Inflammatory macrophage treated with lipopolysaccharide for 1 hour (primary cell): Measurements from ENCODE around the gene IRX3.

Source experiments
- DNase-seq, 2 donors: peaks; one replicate each; pipeline ENCODE4 v3.0.0-alpha.2; 2020 to 2022

The IRX3 gene

DNA sequence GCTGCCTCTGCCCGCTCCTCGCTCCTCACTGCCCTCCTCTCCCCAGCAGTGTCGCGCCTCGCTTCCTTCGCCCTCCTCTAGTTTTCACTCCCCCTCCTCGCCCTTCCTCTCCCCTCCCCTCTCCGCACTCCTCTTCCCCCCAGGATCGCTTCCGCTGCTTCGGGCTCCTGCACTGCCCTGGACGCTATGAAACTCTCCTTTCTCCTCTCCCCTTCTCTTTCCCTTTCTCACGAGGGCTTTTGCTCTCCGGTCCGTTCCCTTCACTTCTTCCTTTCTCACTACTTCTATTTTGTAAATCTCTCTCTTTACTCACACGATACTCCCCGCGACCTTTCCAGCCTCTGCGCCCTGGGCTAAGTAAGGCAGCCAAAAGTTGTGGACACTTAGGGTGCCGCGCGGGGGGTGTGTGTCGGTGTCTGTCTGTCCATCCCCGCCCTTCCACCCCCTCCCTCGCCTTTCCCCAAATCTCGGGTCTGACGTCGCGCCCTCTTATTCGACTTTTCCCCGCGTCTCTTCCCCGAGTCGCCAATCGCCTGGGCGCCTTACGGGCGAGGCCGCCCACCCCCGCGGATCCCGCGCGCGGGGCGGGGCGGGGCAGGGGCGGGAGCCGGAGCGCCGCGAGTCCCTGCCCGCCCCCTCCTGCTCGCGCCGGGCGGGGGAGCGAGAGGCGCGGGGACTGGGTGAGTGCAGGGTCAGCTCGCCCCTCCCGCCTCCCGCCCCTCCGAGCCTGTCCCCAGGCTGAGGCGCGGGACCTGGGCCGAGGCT lies at the start of gene IRX3:
Gene IRX3, minus strand, starts transcription at position 422 of the 765 bp plus-strand sequence. CDS start 737 bp downstream, outside the sequence.
- DNase-seq, result no peak

DNA sequence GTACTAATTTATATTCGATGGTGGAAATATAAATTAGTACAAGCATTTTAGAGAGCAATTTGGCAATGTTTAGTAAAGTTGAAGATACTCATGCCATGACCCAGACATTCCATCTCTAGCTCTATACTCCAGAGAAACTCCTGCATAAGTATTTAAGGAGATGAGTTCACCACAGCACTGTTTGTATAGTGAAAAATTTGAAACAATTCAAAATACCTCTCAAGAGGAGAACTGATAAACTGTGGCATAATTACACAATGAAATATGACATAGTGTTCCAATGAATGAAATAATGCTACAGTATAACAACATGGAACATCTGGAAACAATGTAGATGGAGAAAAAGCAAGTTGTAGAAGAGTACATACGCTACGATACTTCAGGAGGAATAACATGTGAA lies 48.6 kb upstream of the IRX3 start:
- no peak for DNase-seq

DNA sequence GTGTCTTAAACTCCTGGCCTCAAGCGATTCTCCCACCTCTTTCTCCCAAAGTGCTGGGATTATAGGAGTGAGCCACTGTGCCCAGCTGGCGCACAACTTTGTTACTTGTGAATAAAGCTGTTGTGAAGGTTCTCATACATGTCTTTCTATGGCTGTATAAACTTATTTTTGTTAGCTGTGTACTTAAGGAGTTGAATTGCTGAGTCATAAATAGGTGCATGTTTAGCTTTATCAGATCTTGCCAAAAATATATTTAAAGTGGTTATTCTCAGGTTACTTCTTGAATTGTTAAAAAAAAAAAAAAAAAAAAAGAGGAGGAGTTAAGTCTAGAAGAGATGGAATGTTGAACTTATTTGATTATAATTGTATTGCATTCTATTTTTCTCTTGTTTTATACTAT lies 47.6 kb upstream of the IRX3 start:
- DNase-seq, result no peak

DNA sequence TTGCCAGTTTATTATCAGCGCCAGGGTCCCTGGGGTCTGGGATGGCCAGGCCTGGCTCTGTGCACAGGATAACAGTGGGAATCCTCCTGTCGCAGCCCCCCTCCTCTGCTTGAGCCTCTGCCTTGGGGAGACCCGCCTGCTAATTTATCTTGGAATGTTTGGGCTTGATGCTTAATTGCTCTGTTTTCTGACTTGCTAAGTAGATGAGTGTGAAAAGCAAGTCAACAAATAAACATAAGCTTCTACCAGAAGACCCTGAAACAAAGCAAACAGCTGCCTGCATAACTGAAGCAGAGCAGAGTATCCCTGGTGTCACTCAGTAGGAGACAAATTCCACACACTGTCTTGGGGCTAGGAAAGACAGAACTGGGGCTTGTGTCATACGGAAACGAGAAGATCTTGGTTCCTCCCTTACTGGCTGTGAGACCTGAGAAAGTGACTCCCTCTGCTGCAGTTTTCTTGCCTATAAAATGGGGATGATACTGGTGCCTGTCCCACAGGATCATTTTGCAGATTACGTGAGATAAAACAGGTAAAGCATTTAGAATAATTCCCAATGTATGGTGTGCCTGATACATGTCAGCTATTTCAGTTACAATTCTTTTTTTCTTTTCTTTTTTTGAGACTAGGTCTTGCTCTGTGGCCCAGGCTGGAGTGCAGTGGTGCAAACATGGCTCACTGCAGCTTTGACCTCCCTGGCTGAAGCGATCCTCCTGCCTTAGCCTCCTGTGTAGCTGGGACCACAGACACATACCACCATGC lies 44.8 kb upstream of the IRX3 start:
- no peak for DNase-seq

DNA sequence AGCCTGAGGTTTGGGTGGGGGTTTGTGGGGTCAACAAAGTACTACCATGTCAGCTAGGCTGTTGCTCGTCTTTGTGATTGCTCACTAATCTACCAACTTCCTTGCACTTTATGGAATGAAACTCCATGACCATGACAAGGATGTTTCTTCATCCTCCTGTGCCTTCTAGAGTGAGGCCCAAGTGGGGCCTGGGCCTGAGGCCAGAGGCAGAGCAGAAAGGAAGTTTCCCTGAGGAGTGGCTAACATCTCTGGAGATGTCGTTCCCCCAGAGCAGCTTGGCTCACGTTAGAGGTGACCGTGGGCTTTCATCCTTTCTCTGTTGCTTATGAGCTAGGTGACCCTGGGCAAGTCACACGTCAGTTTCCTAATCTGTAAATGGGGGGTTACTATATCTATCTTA lies 41.0 kb upstream of the IRX3 start:
- DNase-seq, result no peak

DNA sequence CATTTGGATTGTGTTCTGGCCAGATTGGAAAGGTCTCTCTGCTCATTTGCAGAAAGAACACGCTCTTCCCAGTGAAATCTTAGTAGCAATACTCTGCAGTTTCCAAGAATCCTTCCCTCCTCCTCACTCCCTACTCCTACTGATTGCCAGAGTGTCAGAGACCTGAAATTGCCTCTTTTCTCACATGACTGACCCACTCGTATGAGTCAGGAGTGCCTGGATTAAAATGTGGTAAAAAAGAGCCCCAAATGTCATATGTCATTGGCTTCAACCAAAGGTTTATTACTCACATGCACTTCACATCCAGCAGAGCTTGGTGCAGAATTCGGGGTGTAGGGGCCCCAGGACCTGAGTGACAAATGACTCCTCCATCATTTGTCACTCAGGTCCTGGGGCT lies 39.7 kb upstream of the IRX3 start:
- peak in 1 of 2 donors; percentile 26 for DNase-seq

DNA sequence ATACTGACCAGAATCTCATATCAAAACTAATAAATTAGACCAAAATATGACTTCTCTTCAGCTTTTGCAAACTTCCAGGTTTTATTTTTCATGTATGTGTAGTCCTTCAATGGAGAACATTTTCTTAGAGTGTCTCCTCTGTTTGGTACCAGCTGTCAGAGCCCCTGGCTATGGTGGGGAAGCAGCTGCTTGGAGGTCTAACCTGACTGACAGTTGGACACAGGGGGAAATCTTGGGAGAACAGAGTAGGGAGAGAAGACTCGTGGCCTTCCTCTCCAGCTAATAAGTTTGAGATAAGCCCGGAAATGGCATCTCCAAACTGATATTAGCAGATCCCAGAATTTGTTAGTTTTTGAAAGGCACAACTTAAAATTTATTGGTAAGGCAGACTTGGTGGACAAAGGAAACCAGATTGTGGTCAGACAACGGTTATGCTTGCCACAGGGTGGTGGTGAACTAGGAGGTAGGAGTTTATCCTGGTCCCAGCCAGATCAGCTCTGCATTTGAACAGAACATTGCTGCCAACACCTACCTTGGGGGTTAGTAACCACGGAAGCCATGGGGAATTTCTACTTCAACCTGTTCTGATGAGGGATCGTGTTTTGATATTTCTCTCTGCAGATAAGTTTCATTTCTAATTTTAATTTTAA lies 39.2 kb upstream of the IRX3 start:
- no peak for DNase-seq

DNA sequence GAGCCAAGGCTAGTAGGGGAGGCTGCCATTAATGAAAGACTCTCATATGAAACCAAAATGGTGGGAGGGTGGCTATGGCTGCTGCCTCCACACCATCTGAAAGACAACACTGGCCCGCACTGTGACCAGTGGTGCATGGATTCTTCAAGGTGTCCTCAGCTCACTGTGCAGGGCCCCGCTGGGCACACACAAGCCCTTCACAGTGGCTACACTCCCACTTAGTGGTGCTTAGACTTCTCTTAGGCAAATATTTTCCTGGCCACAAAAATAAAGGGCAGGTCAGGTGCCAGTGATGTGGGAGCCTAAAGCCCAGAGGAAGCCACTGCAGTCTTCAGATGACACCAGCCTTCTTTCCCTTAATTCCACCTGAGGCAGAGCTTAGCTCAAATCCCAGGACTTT lies 38.1 kb upstream of the IRX3 start:
- no peak for DNase-seq

DNA sequence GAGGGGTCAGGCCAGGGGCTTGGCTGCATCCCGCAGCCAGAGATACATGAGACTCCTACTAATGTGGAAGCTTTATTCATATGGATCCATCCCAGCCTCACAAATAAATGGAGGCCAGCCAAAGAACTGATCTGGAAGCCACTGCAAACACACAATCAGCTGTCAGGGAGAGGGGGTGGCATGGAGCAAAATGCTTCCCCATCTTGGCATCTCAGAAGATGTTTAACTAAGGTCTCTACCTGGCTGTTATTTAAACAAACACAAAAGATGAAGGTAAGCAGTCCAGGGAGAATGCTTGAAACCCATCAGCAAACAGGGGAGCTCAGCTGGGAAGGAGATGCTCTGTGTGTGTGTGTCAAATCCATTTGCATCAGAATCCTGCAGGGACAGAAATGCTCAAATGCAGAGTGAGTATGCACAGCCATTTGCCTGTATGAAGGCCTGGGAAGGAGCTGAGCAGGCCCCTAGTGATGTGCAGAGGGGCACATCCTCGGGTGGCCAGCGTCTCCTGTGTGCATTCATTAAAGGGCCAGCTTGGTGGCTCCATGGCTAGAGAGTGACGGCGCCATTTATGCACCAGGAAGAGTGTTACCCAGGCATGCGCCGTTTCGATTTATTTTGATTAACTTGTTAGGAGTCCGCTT lies 34.2 kb upstream of the IRX3 start:
- no peak for DNase-seq

DNA sequence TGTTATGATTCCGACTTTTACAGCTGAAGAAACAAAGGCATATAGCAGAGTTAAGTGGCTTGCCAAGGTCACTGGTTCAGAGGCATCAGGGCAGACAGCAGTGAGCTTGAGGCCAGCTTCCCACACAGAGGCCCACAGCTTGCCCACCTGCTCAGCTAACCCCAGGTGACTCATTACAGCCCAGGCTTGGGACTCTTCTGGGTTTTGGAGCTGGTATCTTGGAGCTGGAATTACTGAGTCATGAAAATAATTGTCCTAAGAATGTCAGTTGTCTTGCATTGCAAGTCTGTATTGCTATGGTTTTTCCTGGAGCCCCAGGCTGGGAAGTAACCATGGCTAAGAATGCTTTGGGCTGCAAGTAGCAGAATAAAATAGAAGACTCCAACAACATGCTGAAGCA lies 32.4 kb upstream of the IRX3 start:
- no peak for DNase-seq

DNA sequence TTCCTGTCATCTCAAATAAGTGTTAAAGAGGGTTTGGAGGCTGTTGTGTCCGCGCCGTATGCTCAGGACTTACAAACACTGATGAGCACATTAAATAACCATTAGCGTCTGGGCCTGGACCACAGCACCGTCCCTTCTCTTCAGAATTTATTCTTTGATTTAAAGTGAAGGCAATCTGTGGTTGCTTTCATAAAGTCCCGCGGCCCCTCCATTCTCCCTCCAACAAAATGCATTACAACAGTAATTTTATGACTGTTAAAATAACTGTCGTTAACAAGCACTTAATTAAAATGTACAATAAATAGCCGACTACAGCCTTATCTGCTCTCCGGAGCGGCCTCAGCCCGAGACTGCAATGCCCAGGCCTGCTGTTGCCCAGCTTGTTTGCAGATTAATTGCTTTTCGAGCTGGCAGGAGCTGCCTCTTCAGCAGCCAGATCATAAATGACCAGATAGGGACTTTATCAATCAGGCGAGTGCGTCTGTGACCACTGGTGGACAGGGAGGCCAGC lies 30.6 kb upstream of the IRX3 start:
- no peak for DNase-seq

DNA sequence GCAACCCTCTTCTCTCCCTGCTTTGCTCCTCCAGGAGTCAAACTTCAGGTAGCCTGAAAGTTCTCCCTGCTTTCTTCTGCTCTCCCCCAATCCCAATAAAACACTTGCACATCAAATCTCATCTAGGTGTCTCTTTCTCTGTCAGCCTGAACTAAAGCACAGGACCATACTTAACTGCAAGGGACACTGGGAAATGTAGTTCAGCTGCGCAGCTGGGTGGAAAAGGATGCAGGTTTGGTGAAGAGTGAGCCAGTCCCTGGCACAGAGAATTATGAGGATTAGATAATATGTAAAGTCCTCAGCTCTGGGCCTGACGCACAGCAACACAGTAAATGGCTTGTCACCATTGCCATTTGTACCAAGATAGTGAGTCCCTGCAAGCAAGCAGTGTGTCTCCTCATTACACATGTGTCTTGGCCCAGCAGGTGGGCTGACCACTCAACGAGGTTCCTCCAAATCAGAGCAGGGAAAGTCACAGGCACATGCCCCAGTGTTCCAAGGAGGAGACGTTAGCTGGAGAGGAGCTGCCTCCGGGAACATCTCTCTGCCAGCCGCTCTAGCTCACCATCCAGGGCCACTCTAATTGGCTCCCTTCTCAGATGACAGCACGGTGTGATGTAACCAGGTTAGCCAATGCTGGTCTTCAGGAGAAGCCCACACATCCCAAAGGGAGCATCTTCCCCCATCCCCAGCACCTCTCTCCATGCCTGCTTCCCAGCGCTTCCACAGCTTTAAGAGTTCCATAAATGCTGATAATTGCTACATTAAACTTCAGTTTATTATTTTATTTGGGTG lies 29.7 kb upstream of the IRX3 start:
- no peak for DNase-seq

DNA sequence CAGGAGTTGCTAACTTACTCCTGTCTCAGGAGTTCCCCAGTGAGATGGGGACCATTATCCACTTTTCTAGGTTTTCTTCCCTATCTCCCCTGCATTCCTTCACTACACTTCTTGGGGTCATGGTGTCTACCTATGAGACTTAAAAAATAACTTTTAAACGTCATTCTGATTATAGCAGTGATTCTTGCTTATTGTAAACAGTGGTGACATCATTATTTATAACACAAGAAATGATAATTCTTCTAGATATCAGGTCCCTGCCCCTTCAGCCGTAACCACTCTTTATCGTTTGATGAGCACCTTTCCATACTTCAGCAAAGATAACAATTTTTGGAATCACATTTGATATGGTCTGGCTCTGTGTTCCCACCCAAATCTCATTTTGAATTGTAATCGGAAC lies 27.2 kb upstream of the IRX3 start:
- no peak for DNase-seq

DNA sequence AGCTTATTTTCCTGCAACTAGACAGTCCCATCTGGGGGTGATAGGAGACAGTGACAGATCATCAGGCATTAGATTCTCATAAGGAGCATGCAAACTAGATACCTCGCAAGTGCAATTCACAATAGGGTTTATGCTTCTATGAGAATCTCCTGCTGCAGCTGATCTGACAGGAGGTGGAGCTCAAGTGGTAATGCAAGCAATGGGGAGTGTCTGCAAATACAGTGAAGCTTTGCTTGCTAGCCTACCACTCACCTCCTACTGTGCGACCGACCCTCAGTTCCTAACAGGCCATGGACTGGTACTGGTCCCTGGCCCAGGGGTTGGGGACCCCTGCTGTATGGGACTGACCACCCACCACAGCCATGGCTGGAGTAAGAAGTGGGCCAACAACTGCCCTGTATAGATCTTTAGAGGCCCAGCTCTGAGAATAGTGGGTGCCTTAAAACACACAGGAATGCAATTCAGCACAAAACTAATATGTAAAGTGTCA lies 26.0 kb upstream of the IRX3 start:
- DNase-seq, result no peak

DNA sequence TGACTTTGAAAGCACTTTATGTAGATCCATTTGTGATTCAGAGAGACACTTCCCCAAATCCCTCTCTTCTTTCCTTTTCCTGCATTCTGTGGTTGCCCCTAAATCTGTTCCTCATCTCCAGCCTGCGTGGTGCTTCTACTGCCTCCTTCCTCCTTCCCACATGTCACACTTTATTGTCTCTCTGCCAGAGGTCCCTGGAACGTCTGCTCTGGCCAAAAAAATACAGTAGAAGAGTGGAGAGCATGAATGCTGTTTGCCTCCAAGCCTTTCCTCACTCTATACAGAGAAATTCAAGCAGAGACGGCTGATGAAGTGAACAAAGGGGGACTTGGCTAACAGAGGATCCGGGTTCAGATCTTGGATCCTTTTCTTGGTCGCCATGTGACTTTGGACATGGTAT lies 22.8 kb upstream of the IRX3 start:
- no peak for DNase-seq

DNA sequence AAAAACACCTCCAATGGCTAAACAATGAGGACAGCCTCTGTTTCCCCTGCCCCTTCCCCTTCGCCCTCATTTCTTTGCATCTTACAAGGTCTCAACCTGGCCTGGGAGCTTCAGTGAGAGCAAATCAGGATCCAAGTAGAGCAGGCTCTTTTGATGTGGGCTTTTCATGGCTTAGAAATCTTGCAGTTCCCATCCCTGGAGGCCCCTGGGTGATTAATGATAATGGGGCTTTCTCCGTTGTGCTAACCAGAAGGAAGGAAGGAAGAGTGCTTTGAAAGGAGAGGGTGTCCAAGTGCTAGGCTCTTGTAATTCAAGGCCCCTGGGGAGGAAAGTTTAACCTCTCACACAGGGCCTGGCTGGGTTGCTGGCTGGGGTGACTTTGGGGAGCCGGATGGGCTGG lies 18.5 kb upstream of the IRX3 start:
- no peak for DNase-seq

DNA sequence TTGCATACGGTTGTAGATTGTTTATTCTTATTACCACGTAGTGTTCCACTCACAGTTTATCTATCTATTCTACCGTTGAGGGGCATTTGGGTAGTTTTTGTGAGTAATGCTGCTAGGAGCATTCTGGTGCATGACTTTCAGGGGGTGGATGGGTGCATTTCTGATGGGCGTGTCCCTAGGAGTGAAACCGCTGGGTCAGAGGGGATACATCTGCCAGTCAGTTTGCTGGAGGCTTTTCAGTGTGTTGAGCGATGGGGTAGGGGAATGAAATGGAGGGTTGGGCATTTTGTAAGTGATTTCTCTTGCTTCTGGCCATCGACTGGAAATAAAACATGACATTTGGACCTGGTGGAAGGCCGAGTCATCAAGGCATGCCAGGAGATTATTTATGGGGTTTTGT lies 17.0 kb upstream of the IRX3 start:
- DNase-seq, result no peak

DNA sequence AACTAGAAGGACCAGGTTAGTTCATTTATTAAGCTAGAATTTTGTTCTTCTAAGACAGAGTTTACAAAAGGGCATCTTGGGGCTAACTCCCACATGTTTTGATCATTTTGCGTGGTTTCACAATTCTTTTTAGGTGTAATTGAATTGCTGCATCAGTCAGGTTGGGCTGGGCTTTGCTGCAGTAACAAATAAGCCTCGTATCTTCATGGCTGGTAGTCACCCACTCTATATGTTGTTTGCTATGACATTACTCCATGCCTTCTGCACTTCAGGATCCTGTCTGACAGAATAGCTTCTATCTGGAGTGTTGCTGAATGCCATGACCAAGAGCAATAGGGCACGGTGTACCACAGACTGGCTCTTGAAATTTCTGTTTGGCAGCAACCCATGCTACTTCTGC lies 10.6 kb upstream of the IRX3 start:
- no peak for DNase-seq

DNA sequence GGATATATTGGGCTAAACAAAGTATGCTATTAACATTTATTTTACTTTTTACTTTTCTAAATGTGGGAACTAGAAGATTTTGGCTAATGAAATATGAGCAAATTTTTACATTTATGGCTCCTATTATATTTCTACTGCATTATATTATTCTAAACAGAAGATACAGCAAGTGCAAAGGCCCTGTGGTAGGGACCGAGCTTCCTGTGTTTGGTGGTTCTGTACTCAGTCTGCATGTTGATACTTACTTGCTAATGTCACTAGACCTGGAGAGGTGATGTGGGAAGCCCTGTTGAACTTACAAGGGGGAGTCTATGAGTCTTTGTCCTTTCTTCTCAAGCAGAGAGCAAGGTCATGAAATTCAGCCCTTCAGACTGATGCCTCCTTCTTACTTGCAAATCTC lies 10.0 kb upstream of the IRX3 start:
- DNase-seq, result no peak

DNA sequence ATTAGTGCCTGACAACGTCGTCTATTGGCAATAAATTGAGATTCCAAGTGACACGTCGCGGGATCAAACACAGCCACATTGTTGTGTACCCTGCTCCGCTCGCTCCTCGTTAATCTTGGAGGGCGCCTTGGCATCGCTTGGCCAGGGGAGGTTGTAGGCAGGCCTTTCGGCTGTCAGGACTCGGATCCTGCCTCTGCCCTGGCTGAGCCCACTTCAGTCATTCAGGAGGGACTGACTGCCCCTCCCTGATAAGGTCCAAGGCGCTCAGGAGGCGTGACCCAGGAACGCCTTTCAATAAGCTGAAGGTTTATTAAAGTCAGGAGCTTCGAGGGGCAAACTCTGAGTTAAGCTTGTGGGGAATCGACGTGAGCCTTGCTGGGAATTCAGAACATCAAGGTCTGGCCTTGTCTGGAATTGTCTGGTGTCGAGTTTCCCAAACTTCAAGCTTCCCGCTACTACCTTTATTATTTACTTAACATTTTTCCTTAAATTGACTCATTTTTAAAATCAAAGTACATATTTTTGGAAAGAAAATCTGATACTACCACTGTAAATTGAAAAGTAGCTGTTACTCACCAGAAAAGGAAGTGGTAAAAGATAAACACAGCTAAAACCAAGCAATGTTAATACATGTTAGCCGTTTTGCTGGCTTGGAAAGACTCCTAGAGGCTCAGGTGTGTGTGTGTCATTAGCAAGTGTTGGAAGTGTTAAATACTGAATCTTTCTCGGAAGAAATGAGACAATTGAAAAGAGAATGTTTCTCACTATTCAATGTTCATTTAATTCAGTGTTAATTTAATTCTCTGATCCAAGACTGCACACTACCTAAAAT lies 5.3 kb upstream of the IRX3 start:
- no peak for DNase-seq
